ENCODE results near the gene IRF7. TPM values are rescaled to one million over a fixed set of nuclear protein-coding genes. Genes with fewer than 3 reads are reported as not detected.

The IRF7 gene
- total RNA-seq = 8.7 and 12.6 TPM in 2 replicates
- long read RNA-seq, partial matches to known transcripts = 0 of 2 reads
- long read RNA-seq, other reads (novel, unspliced or antisense) = 2 of 2 reads

- H3K4me3 Mint-ChIP-seq (ENCODE audit: low read depth) = peak within 1 kb of the TSS; percentile 77
- H3K9me3 Mint-ChIP-seq (ENCODE audit: low read depth) = no peaks in the 10 kb centered on the region
- TF ChIP-seq, protein P1, sequence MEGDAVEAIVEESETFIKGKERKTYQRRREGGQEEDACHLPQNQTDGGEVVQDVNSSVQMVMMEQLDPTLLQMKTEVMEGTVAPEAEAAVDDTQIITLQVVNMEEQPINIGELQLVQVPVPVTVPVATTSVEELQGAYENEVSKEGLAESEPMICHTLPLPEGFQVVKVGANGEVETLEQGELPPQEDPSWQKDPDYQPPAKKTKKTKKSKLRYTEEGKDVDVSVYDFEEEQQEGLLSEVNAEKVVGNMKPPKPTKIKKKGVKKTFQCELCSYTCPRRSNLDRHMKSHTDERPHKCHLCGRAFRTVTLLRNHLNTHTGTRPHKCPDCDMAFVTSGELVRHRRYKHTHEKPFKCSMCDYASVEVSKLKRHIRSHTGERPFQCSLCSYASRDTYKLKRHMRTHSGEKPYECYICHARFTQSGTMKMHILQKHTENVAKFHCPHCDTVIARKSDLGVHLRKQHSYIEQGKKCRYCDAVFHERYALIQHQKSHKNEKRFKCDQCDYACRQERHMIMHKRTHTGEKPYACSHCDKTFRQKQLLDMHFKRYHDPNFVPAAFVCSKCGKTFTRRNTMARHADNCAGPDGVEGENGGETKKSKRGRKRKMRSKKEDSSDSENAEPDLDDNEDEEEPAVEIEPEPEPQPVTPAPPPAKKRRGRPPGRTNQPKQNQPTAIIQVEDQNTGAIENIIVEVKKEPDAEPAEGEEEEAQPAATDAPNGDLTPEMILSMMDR (IDR thresholded peaks at IDR 0.05; ENCODE audit: unreplicated experiment) = no peak
- peaks cover 4% of the 10 kb centered on the region for H3K36me3 Mint-ChIP-seq (ENCODE audit: insufficient read depth)
- peaks cover 2% of the 10 kb centered on the region for H3K4me1 Mint-ChIP-seq (ENCODE audit: low read depth)
- H3K27me3 Mint-ChIP-seq = no peaks in the 10 kb centered on the region
- DNase-seq (ENCODE audit: low spot score, unreplicated experiment) = peak; percentile 72
- H3K27ac Mint-ChIP-seq = peak within 1 kb of the TSS; percentile 97
Observed at GRCh38 chr11:615504-616319, at the start of gene IRF7. Gene IRF7 (minus strand): TSS chr11:615950. CDS start chr11:615364, 586 bp downstream.

- DNase-seq (ENCODE audit: low spot score, unreplicated experiment) = no peak
- H3K36me3 Mint-ChIP-seq (ENCODE audit: insufficient read depth) = peaks cover 9% of the 10 kb centered on the region
- H3K4me1 Mint-ChIP-seq (ENCODE audit: low read depth) = no peaks in the 10 kb centered on the region
- no peaks in the 10 kb centered on the region for H3K9me3 Mint-ChIP-seq (ENCODE audit: low read depth)
- no peaks in the 10 kb centered on the region for H3K27me3 Mint-ChIP-seq
- no peak overlapping the region for H3K27ac Mint-ChIP-seq
- TF ChIP-seq, protein P1 (IDR thresholded peaks at IDR 0.05; ENCODE audit: unreplicated experiment) = no peak
- H3K4me3 Mint-ChIP-seq (ENCODE audit: low read depth) = no peak overlapping the region
Observed at GRCh38 chr11:665062-665703, 49.4 kb upstream of the IRF7 start.

GRCh38 chr11:662689-663274 is 47.0 kb upstream of the IRF7 start:
- H3K27me3 Mint-ChIP-seq = no peaks in the 10 kb centered on the region
- peak; percentile 34 for DNase-seq (ENCODE audit: low spot score, unreplicated experiment)
- H3K36me3 Mint-ChIP-seq (ENCODE audit: insufficient read depth) = peaks cover 5% of the 10 kb centered on the region
- TF ChIP-seq, protein P1 (IDR thresholded peaks at IDR 0.05; ENCODE audit: unreplicated experiment) = peak; percentile 75
- no peaks in the 10 kb centered on the region for H3K9me3 Mint-ChIP-seq (ENCODE audit: low read depth)
- no peak overlapping the region for H3K4me3 Mint-ChIP-seq (ENCODE audit: low read depth)
- no peak overlapping the region for H3K27ac Mint-ChIP-seq
- no peaks in the 10 kb centered on the region for H3K4me1 Mint-ChIP-seq (ENCODE audit: low read depth)

GRCh38 chr11:660681-661444 is 45.1 kb upstream of the IRF7 start:
- Mint-ChIP-seq H3K4me1 (ENCODE audit: low read depth) (no peaks in the 10 kb centered on the region), H3K4me3 (ENCODE audit: low read depth) (no peak overlapping the region), H3K36me3 (ENCODE audit: insufficient read depth) (peaks cover 3% of the 10 kb centered on the region), H3K27me3 (no peaks in the 10 kb centered on the region), H3K9me3 (ENCODE audit: low read depth) (no peaks in the 10 kb centered on the region), H3K27ac (no peak overlapping the region)
- DNase-seq (ENCODE audit: low spot score, unreplicated experiment) = no peak
- TF ChIP-seq, protein P1 (IDR thresholded peaks at IDR 0.05; ENCODE audit: unreplicated experiment) = no peak

Measured in progenitor cell of endocrine pancreas (in vitro differentiated cells).